HK-2 (cell line): ENCODE data around the gene XRCC4.
"Not testable (repeated sequence)": the region's sequence is repeated elsewhere in the genome, so short reads cannot be mapped to it uniquely, and the experiment has no call there.

Experiments
- DNase-seq: peaks from one replicate; pipeline ENCODE4 v3.0.0-alpha.2; 2018; ENCODE audit not compliant: unreplicated experiment

The XRCC4 gene

GRCh38 chr5:83076742-83077661 is at the start of gene XRCC4, which contains the start of gene TMEM167A:
Gene XRCC4 (plus strand): TSS chr5:83077547. CDS start chr5:83104920, 27,373 bp downstream.
Gene TMEM167A (minus strand): TSS chr5:83077394. CDS start chr5:83077323, 71 bp downstream.
- peak; percentile 89 for DNase-seq

GRCh38 chr5:83029912-83030311 is 47.4 kb upstream of the XRCC4 start:
- DNase-seq: peak; percentile 21

- DNase-seq: no peak
Observed at GRCh38 chr5:83031381-83031780, 46.0 kb upstream of the XRCC4 start.

GRCh38 chr5:83034036-83034435 is 43.3 kb upstream of the XRCC4 start:
- DNase-seq: no peak

GRCh38 chr5:83034528-83035207 is 42.7 kb upstream of the XRCC4 start:
- DNase-seq: no peak

- DNase-seq: no peak
Observed at GRCh38 chr5:83035373-83036100, 41.8 kb upstream of the XRCC4 start.

GRCh38 chr5:83036991-83037575 is 40.3 kb upstream of the XRCC4 start:
- DNase-seq: no peak

- DNase-seq: no peak
Observed at GRCh38 chr5:83038924-83039323, 38.4 kb upstream of the XRCC4 start.

GRCh38 chr5:83042507-83042906 is 34.8 kb upstream of the XRCC4 start:
- no peak for DNase-seq

- DNase-seq: no peak
Observed at GRCh38 chr5:83044926-83045325, 32.4 kb upstream of the XRCC4 start.

GRCh38 chr5:83048277-83048676 is 29.1 kb upstream of the XRCC4 start:
- DNase-seq: no peak

- no peak for DNase-seq
Observed at GRCh38 chr5:83048811-83049210, 28.5 kb upstream of the XRCC4 start.

- DNase-seq: no peak
Observed at GRCh38 chr5:83049370-83049885, 27.9 kb upstream of the XRCC4 start.

- DNase-seq: no peak
Observed at GRCh38 chr5:83050723-83051340, 26.5 kb upstream of the XRCC4 start.

GRCh38 chr5:83055166-83055565 is 22.2 kb upstream of the XRCC4 start:
- DNase-seq: no peak

- DNase-seq: no peak
Observed at GRCh38 chr5:83058726-83059125, 18.6 kb upstream of the XRCC4 start.

GRCh38 chr5:83059341-83059740 is 18.0 kb upstream of the XRCC4 start:
- no peak for DNase-seq

GRCh38 chr5:83066548-83067110 is 10.7 kb upstream of the XRCC4 start:
- DNase-seq: no peak

GRCh38 chr5:83067377-83067776 is 10.0 kb upstream of the XRCC4 start:
- DNase-seq: not testable (repeated sequence)

- DNase-seq: no peak
Observed at GRCh38 chr5:83069096-83069799, 8.1 kb upstream of the XRCC4 start.
